Osteoblast (primary cell): ENCODE measurements around the gene MIER3. TPM values are rescaled to one million over a fixed set of nuclear protein-coding genes. Genes with fewer than 3 reads are reported as not detected.
"Not testable (repeated sequence)": the region's sequence is repeated elsewhere in the genome, so short reads cannot be mapped to it uniquely, and the experiment has no call there.

ENCODE experiments used
- DNase-seq: peaks from one replicate; pipeline ENCODE4 v3.0.0; 2011; ENCODE audit warnings: low spot score, mixed read lengths; ENCODE audit not compliant: insufficient read length; ENCODE audit errors: missing footprints
- H2AFZ ChIP-seq: 2 replicates; pipeline ENCODE4 v1.6.0; 2011; ENCODE audit warnings: mild to moderate bottlenecking, low read length
- H3K27ac ChIP-seq: 2 replicates; pipeline ENCODE4 v1.5.1; 2011; ENCODE audit warnings: mild to moderate bottlenecking, low read depth, low read length, moderate library complexity
- H3K27me3 ChIP-seq: 2 replicates; pipeline ENCODE4 v1.6.0; 2012; ENCODE audit warnings: mild to moderate bottlenecking, control low read depth, inconsistent platforms, low read length, moderate library complexity; ENCODE audit not compliant: insufficient read depth
- H3K36me3 ChIP-seq: 2 replicates; pipeline ENCODE4 v1.5.1; 2011; ENCODE audit warnings: mild to moderate bottlenecking, low read length, control low read depth, moderate library complexity; ENCODE audit not compliant: insufficient read depth
- H3K4me1 ChIP-seq: 2 replicates; pipeline ENCODE4 v1.5.1; 2011; ENCODE audit warnings: mild to moderate bottlenecking, low read length, control low read depth, moderate library complexity; ENCODE audit not compliant: insufficient read depth
- H3K4me2 ChIP-seq: 2 replicates; pipeline ENCODE4 v1.6.0; 2011; ENCODE audit warnings: mild to moderate bottlenecking, low read length; ENCODE audit not compliant: insufficient read depth
- H3K4me3 ChIP-seq: fragments of 200-600 bp; sonication (generic); 3 replicates; pipeline ENCODE4 v1.5.1; 2012; ENCODE audit warnings: mild to moderate bottlenecking, low read length, inconsistent platforms; ENCODE audit not compliant: insufficient read depth
- H3K79me2 ChIP-seq: 2 replicates; pipeline ENCODE4 v1.6.0; 2012; ENCODE audit warnings: mild to moderate bottlenecking, low read length, control low read depth, inconsistent platforms; ENCODE audit not compliant: insufficient read depth
- H3K9me3 ChIP-seq: 2 replicates; pipeline ENCODE4 v1.5.1; 2011; ENCODE audit warnings: low read depth, low read length, control low read depth
- H4K20me1 ChIP-seq: 2 replicates; pipeline ENCODE4 v1.6.0; 2012; ENCODE audit warnings: mild to moderate bottlenecking, low read length, control low read depth; ENCODE audit not compliant: insufficient read depth
- CTCF ChIP-seq: IDR thresholded peaks from 2 replicates; pipeline ENCODE4 v1.5.1; 2011; ENCODE audit warnings: mild to moderate bottlenecking, low read depth, low read length, moderate library complexity; ENCODE audit errors: extremely low read depth
- total RNA-seq: library from RNA; depleted of rRNA; stranded (reverse); fragments of >200 nt; gene quantifications from 2 replicates; pipeline ENCODE4 v1.2.3, GENCODE V29; 2012

Gene MIER3
- total RNA-seq, 1 donor, result 29.7 TPM

- Histone ChIP-seq H2AFZ (no peak overlapping the region), H3K4me1 (no peaks in the 10 kb centered on the region)
Measured at GRCh38 chr5:56984445-56984844, 32.5 kb upstream of the MIER3 start.

GRCh38 chr5:56983593-56984361, 31.9 kb upstream of the MIER3 start:
- H4K20me1 ChIP-seq, result no peaks in the 10 kb centered on the region
- DNase-seq, result no peak
- no peaks in the 10 kb centered on the region for H3K4me1 ChIP-seq
- H3K36me3 ChIP-seq, result no peaks in the 10 kb centered on the region
- no peak overlapping the region for H3K27ac ChIP-seq
- H3K4me2 ChIP-seq, result no peak overlapping the region
- H3K9me3 ChIP-seq, result no peaks in the 10 kb centered on the region
- H2AFZ ChIP-seq, result no peak overlapping the region
- no peaks in the 10 kb centered on the region for H3K27me3 ChIP-seq
- TF ChIP-seq CTCF, result no peak
- H3K4me3 ChIP-seq, result no peak overlapping the region
- H3K79me2 ChIP-seq, result no peaks in the 10 kb centered on the region

More at GRCh38 chr5:56984445-56984844, 32.5 kb upstream of the MIER3 start:
- Histone ChIP-seq H4K20me1 (no peaks in the 10 kb centered on the region), H3K4me3 (no peak overlapping the region), H3K36me3 (no peaks in the 10 kb centered on the region), H3K79me2 (no peaks in the 10 kb centered on the region), H3K27ac (no peak overlapping the region), H3K27me3 (no peaks in the 10 kb centered on the region), H3K9me3 (no peaks in the 10 kb centered on the region), H3K4me2 (no peak overlapping the region)
- no peak for TF ChIP-seq CTCF
- DNase-seq, result no peak

- no peaks in the 10 kb centered on the region for H3K36me3 ChIP-seq
- no peak overlapping the region for H3K27ac ChIP-seq
- H3K9me3 ChIP-seq, result no peaks in the 10 kb centered on the region
- no peak overlapping the region for H3K4me2 ChIP-seq
- no peaks in the 10 kb centered on the region for H3K79me2 ChIP-seq
- H3K4me3 ChIP-seq, result no peak overlapping the region
- no peaks in the 10 kb centered on the region for H3K27me3 ChIP-seq
- no peaks in the 10 kb centered on the region for H3K4me1 ChIP-seq
- H4K20me1 ChIP-seq, result no peaks in the 10 kb centered on the region
- H2AFZ ChIP-seq, result no peak overlapping the region
- no peak for DNase-seq
- no peak for TF ChIP-seq CTCF
Measured at GRCh38 chr5:56981548-56982315, 29.8 kb upstream of the MIER3 start.

GRCh38 chr5:56979968-56980367, 28.0 kb upstream of the MIER3 start:
- TF ChIP-seq CTCF, result no peak

GRCh38 chr5:56979526-56979925, 27.6 kb upstream of the MIER3 start:
- not testable (repeated sequence) for H2AFZ ChIP-seq, H3K79me2 ChIP-seq, H3K36me3 ChIP-seq, H3K27me3 ChIP-seq, H3K4me3 ChIP-seq, H3K4me1 ChIP-seq, H3K4me2 ChIP-seq, H3K27ac ChIP-seq, H4K20me1 ChIP-seq, DNase-seq, H3K9me3 ChIP-seq

More at GRCh38 chr5:56979968-56980367, 28.0 kb upstream of the MIER3 start:
- Histone ChIP-seq H3K9me3 (no peaks in the 10 kb centered on the region), H4K20me1 (no peaks in the 10 kb centered on the region), H3K36me3 (no peaks in the 10 kb centered on the region), H3K27ac (no peak overlapping the region), H3K27me3 (peaks cover 4% of the 10 kb centered on the region), H3K4me1 (no peaks in the 10 kb centered on the region), H3K79me2 (no peaks in the 10 kb centered on the region), H3K4me2 (no peak overlapping the region), H3K4me3 (no peak overlapping the region), H2AFZ (no peak overlapping the region)
- no peak for DNase-seq
